GM18907 (cell line): ENCODE data around the gene GSTO2.

Source experiments
- ATAC-seq: cut with Tn5 transposase; IDR thresholded peaks from one replicate; pipeline ENCODE4 v1.9.1; 2021; ENCODE audit warnings: mild to moderate bottlenecking, moderate library complexity; ENCODE audit not compliant: unreplicated experiment

Gene GSTO2

GRCh38 chr10:104324221-104324686, 55.3 kb downstream of the GSTO2 start:
- ATAC-seq: no peak

DNA sequence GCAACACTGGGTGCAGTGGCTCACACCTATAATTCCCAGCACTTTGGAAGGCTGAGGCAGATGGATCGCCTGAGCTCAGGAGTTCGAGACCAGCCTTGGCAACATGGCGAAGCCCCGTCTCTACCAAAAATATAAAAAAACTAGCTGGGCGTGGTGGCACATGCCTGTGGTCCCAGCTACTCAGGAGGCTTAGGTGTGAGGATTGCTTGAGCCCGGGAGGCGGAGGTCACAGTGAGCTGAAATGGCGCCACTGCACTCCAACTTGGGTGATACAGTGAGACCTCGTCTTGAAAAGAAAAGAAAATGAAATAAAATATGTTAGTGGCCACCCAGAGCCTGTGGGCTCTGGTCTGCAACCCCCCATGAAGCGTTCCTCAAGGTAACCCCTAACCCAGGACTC, 55.9 kb downstream of the GSTO2 start:
- no peak for ATAC-seq

GRCh38 chr10:104325436-104326435, 56.8 kb downstream of the GSTO2 start:
- ATAC-seq: no peak

DNA sequence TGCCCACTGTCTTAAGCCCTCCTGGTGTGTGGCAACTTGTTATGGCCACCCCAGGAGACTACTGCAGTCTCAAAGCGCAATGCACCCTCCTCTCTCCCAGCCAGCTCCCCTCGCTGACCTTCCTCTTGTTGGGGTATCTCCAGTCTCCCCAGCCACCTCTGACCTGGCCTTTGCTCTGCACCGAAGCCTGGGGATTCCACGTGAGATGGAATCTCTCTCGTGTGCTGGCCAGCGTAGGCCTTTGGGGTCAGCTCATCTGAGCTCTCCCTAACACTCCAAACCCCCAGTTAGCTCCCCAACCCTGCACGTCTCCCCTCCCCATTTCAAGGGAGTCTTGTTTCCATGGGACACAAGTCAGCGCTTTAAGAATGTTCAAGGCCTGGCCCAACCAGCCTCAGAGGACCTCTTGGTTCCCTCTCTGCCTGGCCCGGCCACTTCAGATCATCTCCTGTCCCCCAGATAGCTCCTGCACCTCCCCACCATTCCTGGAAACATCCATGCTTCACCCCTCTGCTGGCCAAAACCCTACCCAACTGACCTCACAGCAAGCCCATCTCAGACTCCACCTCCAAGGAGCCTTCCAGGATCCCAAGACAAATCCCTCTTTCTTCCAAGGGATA, 58.1 kb downstream of the GSTO2 start:
- no peak for ATAC-seq

DNA sequence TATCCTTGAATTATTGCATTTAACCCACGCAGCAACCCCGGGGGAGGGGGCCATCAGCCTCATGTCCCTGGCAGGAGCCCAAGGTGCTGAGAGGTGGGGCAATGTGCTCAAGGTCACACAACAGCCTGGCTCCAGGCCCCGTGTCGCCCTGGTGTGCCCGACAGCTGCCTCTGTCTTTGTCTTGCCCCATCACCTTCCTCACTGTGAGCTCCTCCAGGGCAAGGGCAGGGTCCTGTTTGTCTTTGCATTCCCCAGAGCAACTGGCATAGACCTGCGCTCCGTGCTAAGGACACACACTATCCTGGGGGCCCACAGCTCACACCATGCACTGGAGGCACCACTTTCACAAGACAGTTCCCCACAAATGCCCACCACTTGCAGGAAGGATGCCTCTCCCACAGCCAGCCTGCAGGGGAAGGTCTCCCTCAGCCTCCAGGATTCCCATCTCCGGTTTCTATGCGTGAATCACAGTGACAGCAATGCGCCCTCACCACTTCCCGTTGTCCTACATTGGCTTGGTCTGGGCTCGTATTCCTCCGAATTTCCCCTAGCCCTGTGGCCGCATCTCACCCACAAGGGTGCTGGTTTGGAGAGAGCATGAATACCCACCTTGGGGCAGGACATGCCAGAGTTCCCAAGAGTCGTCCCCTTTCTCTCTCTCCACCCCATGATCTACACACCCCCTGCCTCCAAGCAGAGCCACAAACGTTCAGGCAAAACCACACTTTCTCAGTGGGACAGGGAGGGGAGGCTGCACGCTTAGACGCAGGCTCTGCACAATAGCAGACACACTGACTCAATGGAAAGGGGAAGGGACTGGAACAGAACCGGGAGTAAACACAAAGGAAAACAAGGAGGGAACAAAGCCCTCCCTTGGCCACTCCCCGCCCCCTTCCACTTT, 59.0 kb downstream of the GSTO2 start:
- no peak for ATAC-seq

DNA sequence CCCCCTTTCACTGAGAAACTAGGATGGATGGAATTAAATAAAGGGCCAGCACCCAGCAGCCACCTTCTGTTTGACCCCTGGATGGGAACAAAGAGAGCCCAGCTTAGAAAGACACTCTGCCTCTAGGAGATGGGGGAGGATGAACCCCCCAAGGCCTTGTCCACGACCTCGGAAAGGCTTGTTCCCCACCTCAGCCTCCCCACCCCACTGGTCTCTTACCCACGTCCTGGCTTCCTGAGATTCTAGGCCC, 59.6 kb downstream of the GSTO2 start:
- ATAC-seq: no peak

GRCh38 chr10:104328896-104329710, 60.1 kb downstream of the GSTO2 start:
- peak; percentile 55 for ATAC-seq

GRCh38 chr10:104329735-104330134, 60.8 kb downstream of the GSTO2 start:
- ATAC-seq: no peak

GRCh38 chr10:104330168-104331110, 61.5 kb downstream of the GSTO2 start:
- ATAC-seq: no peak

DNA sequence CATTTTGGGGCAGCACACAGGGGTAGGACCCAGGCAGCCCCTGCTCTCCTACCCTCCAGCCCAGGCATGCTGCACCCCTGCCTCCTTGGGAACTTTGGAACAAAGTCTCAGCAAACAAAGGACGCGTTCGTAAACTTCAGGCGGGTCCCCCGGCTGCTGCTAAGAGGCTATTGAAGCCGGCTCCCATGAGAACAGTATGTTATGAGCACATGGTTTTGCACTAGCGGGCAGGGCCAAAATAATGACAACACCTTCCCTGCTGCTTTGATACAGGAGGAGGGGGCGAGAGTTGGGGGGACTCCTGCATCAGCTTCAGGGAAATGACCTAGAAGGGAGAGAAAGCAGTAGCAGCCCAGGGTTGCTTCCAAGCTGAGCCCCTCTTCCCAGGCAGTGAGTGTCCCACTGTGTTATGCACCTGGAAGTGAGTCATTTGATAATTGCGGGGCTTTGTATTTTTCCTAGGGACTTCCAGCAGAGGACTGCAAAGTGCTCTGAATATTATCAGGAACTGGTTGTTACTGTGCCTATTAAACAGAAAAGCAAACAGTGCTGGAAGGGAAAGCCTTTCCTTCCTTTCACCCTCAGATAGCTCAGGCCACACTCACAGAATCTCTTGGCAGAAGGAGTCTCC, 62.3 kb downstream of the GSTO2 start:
- no peak for ATAC-seq

- ATAC-seq: no peak
These were observed 63.5 kb downstream of the GSTO2 start for GRCh38 chr10:104332243-104333031.

- ATAC-seq: no peak
These were observed 64.2 kb downstream of the GSTO2 start for GRCh38 chr10:104333032-104333727.

DNA sequence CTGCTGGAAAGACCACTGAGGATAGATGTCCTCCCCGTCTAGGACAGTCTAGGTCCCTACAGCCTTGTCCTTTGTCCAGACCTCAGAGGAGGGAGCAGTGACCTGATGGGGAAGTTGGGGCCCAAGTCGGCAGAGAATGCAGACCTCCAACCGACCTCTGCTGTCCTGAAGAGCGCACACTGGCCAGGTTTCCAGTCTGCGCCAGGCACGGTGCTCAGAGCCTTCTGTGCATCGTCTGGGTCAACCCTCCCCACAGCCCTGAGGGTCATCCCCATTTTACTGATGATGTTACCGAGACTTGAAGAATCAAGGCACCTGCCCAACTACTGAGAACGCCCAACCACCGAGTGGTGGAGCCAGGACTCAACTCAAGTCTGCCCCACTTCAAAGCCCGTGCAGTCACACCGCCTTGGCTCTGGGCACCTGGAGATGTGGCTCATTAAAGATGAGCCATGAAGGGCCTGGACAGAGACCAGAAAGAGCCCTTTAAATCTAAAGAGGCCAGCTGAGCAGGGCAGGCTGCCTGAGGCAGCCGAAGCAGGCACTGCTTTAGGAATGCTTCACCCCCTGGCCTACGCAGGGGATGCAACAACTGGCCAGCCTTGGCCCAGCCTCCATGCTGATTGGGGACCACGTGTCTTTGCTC, 64.9 kb downstream of the GSTO2 start:
- no peak for ATAC-seq

DNA sequence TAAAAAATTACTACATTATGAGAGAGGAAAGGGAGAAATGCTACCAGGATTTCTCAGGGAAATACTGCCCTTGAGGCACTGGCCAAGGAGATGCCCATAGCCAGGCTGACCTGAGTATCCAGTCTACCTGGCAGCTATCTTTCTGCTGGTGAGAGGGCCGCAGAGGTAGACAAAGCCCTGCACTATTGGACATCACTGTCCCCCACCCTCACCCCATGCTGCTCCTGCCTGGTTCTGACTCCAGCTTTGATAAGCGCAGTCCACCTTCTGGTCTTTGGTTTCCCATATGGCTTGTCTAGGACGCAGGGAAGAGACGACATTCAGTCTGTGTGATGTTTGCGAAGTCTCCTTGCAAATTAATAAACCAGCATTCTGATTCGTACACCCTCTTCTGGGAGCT, 65.6 kb downstream of the GSTO2 start:
- ATAC-seq: no peak

DNA sequence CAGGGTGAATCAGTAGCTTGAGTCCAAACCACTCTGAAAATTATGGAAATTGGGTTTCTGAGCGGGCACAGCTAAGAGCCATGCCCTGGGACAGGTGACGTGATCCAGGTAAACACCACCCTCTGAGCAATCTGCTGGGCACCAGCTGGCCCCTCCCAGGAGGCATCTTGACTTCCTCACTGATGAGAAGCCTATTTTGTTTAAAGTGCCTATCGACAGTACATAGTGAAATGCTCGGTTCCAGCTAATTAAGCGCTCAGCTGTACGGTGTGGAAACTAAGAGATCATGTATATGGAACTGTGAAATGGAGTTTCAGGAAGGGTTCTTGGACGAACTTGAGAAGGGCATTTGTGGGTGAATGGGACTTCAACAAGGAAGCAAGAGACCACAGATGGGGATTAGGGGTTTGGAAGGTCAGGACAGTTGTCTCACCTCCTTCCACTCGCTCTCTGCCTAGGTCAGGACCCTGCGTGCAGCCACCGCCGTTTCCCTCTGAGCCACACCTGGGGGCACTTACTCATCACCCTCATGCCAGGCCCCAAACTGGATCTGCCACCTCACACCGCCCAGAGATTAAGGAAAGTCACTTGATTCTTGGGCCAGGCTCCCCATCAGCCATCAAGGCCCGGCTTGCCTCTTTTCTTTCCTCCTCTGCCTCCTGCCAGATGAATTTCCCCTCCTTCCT, 66.1 kb downstream of the GSTO2 start:
- no peak for ATAC-seq

DNA sequence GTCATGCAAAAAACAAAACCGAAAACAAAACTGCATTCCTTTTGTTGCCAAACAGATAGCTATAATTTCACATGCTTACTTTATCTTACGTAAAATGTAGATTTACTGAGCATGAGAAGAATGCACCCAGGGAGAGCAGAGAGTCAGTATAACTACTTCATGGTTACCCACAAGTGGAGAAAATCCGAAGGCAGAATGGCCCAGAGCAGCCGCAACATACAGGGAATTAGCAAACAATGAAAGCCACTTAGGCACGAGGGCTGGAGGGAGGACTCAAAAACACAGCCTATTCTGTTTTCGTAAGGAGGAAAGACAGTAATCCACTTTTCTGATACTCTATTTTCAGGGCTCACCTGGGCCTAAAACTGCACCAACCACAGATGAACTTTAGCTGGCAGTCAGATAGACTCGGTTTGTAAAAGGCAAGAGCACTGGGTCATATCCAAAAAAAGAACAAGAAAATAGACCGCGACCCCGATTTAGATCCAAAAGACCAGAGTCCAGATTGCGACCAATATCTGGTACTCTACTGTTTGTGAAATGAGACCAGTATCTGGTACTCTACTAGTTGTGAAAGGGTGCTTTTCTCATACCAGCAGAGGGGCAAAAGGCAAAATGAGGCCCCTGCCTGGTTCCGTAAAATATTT, 68.0 kb downstream of the GSTO2 start:
- peak; percentile 23 for ATAC-seq
